HuH-7.5 (cell line): Measurements from ENCODE around the gene UBE2M.
A peak's percentile ranks its signal among the peaks of the same experiment; 100 is the strongest.
"Not testable (repeated sequence)": the region's sequence is repeated elsewhere in the genome, so short reads cannot be mapped to it uniquely, and the experiment has no call there.

Experiments used
- DNase-seq: peaks from one replicate; pipeline ENCODE4 v3.0.0; 2011; ENCODE audit warnings: low spot score

Gene UBE2M

GRCh38 chr19:58558066-58558622 is at the start of gene UBE2M:
Gene UBE2M, minus strand, starts transcription at chr19:58558611. Its CDS starts 230 bp downstream, at chr19:58558381.
- peak; percentile 29 for DNase-seq

GRCh38 chr19:58607213-58607612 is 48.8 kb upstream of the UBE2M start:
- DNase-seq, result not testable (repeated sequence)

GRCh38 chr19:58606251-58606896 is 48.0 kb upstream of the UBE2M start:
- not testable (repeated sequence) for DNase-seq

- no peak for DNase-seq
Measured at GRCh38 chr19:58586133-58586765, 27.8 kb upstream of the UBE2M start.

GRCh38 chr19:58585442-58586132 is 27.2 kb upstream of the UBE2M start:
- DNase-seq, result no peak

GRCh38 chr19:58584498-58585441 is 26.4 kb upstream of the UBE2M start:
- no peak for DNase-seq

- no peak for DNase-seq
Measured at GRCh38 chr19:58582985-58583384, 24.6 kb upstream of the UBE2M start.

GRCh38 chr19:58581227-58582141 is 23.1 kb upstream of the UBE2M start:
- no peak for DNase-seq

GRCh38 chr19:58579473-58580142 is 21.2 kb upstream of the UBE2M start:
- DNase-seq, result no peak

GRCh38 chr19:58578012-58578925 is 19.9 kb upstream of the UBE2M start:
- no peak for DNase-seq

- not testable (repeated sequence) for DNase-seq
Measured at GRCh38 chr19:58577581-58577980, 19.2 kb upstream of the UBE2M start.

GRCh38 chr19:58575183-58576041 is 17.0 kb upstream of the UBE2M start:
- peak; percentile 85 for DNase-seq

GRCh38 chr19:58573658-58574164 is 15.3 kb upstream of the UBE2M start:
- no peak for DNase-seq

GRCh38 chr19:58572818-58573657 is 14.6 kb upstream of the UBE2M start, which contains the start of gene MZF1:
Gene MZF1, minus strand, starts transcription at chr19:58573335. Its CDS starts 1,946 bp downstream, at chr19:58571389.
- peak; percentile 97 for DNase-seq

- no peak for DNase-seq
Measured at GRCh38 chr19:58572026-58572817, 13.8 kb upstream of the UBE2M start.

- DNase-seq, result no peak
Measured at GRCh38 chr19:58571575-58571947, 13.2 kb upstream of the UBE2M start.
